Right lobe of liver (tissue), 6 donors: ENCODE measurements around the gene ARMC9. TPM values are rescaled to one million over a fixed set of nuclear protein-coding genes. Genes with fewer than 3 reads are reported as not detected.

ENCODE experiments used
- ATAC-seq, 4 donors: fragments of 200-7000 bp; cut with Tn5 transposase; one replicate each; pipeline ENCODE4 v1.9.1; 2020; ENCODE audit warnings: mild to moderate bottlenecking in 4 of 4, moderate library complexity in 4 of 4
- DNase-seq, 3 donors: peaks; one replicate each; pipeline ENCODE4 v3.0.0-alpha.2; 2020
- H3K27ac ChIP-seq, 3 donors: fragments of 200-600 bp; one replicate each; pipeline ENCODE4 v1.8.0; 2022
- H3K27me3 ChIP-seq, 2 donors: fragments of 200-600 bp; one replicate each; pipeline ENCODE4 v1.8.0; 2022
- H3K36me3 ChIP-seq, 4 donors: fragments of 200-600 bp; sonication (generic) in 1 of 4; one replicate each; pipeline versions ENCODE4 v1.5.1 to v1.8.0; 2017 to 2022; ENCODE audit warnings: control low read depth in 1 of 4
- H3K4me1 ChIP-seq, 4 donors: fragments of 200-600 bp; sonication (generic) in 1 of 4; one replicate each; pipeline versions ENCODE4 v1.5.1 to v1.8.0; 2017 to 2022; ENCODE audit warnings: control low read depth in 1 of 4
- H3K4me3 ChIP-seq, 3 donors: fragments of 200-600 bp; one replicate each; pipeline ENCODE4 v1.8.0; 2022
- H3K9me3 ChIP-seq, 4 donors: fragments of 200-600 bp; sonication (generic) in 1 of 4; one replicate each; pipeline versions ENCODE4 v1.5.1 to v1.8.0; 2017 to 2022; ENCODE audit warnings: control low read depth in 1 of 4
- CTCF ChIP-seq, 4 donors: fragments of 200-600 bp in 3 of 4; fragments of 450-650 bp in 1 of 4; IDR thresholded peaks; one replicate each; pipeline versions ENCODE4 v1.5.1 to v1.8.0; 2016 to 2022; ENCODE audit warnings: antibody characterized with exemption in 4 of 4, mild to moderate bottlenecking in 2 of 4
- POLR2A ChIP-seq: fragments of 450-650 bp; IDR thresholded peaks from one replicate; pipeline ENCODE4 v1.6.1; 2017; ENCODE audit warnings: antibody characterized with exemption, mild to moderate bottlenecking
- WGBS: methylation state at CpG from one replicate; pipeline ENCODE4 v1.1.6; 2018; ENCODE audit warnings: low coverage, low lambda C conversion rate; ENCODE audit not compliant: insufficient coverage; ENCODE audit errors: missing lambda C conversion rate; 5-methylcytosine and 5-hydroxymethylcytosine counted together
- intact Hi-C, 2 donors: fragments of 100-400 bp; cut with DNase I; formaldehyde crosslinking; loops; one replicate each; pipeline versions ENCODE4 v1.11.2 to v1.14.1; 2022
- total RNA-seq, 6 experiments: library from RNA; depleted of rRNA in 2 of 6; stranded (reverse); fragments of >200 nt in 2 of 6; fragmentation: NEBNext Ultra II Directional in 3 of 6; extraction: Animal tissue kit (Norgen Biotek cat#: 25700) in 3 of 6; gene quantifications; one replicate each; pipeline versions ENCODE4 v1.1.0 to v1.2.4, GENCODE V29; 2016 to 2023
- donor health status: DM: no; HTN: yes; CAD: no.
- donor health status: DM: no; HTN: no; CAD: no.
- donor health status: DM: no; HTN: no; CAD: no.
- donor health status: DM: no; HTN: yes; CAD: no.
- donor health status: DM: no; HTN: yes; CAD: no.

The ARMC9 gene
- total RNA-seq, 6 experiments from 2014 or later: 1.5 to 7.7 (median 2.4) TPM

GRCh38 chr2:231308219-231308618, 109.8 kb downstream of the ARMC9 start:
- Histone ChIP-seq H3K27ac (no peak overlapping the region), H3K9me3 (no peaks in the 10 kb centered on the region), H3K4me1 (no peaks in the 10 kb centered on the region), H3K36me3 (no peaks in the 10 kb centered on the region), H3K4me3 (no peak overlapping the region), H3K27me3 (no peaks in the 10 kb centered on the region)
- TF ChIP-seq CTCF (IDR thresholded peaks at IDR 0.05) (no peak), POLR2A (no peak)
- intact Hi-C loops: no loop called here
- no peak for DNase-seq
- ATAC-seq: no peak
- 87% methylated on average over 5 of the region's 6 CpGs for WGBS

- Histone ChIP-seq H3K36me3 (no peaks in the 10 kb centered on the region), H3K27ac (no peak overlapping the region), H3K4me1 (no peaks in the 10 kb centered on the region), H3K27me3 (no peaks in the 10 kb centered on the region), H3K9me3 (no peaks in the 10 kb centered on the region), H3K4me3 (no peak overlapping the region)
- TF ChIP-seq CTCF (IDR thresholded peaks at IDR 0.05) (no peak), POLR2A (no peak)
- intact Hi-C loops: no loop called here
- 84% methylated on average over 15 of the region's 16 CpGs for WGBS
- ATAC-seq (no peak), DNase-seq (no peak)
These were observed 110.4 kb downstream of the ARMC9 start for GRCh38 chr2:231308631-231309428.

GRCh38 chr2:231312066-231312465, 113.6 kb downstream of the ARMC9 start:
- no peaks in the 10 kb centered on the region for H3K4me1 ChIP-seq
- H3K27me3 ChIP-seq: no peaks in the 10 kb centered on the region
- H3K4me3 ChIP-seq: no peak overlapping the region
- TF ChIP-seq CTCF (IDR thresholded peaks at IDR 0.05): no peak
- TF ChIP-seq POLR2A: no peak
- WGBS: 96% methylated on average over 4 of the region's 5 CpGs
- intact Hi-C loops: no loop called here
- ATAC-seq: no peak
- H3K9me3 ChIP-seq: peaks cover 0 to 6% (median 0%) of the 10 kb centered on the region in 4 donors
- H3K36me3 ChIP-seq: no peaks in the 10 kb centered on the region
- H3K27ac ChIP-seq: no peak overlapping the region
- DNase-seq: no peak

- no peak for DNase-seq
- H3K4me3 ChIP-seq: no peak overlapping the region
- no peaks in the 10 kb centered on the region for H3K4me1 ChIP-seq
- WGBS: 74% methylated on average over 3 of the region's 3 CpGs
- intact Hi-C loops: no loop called here
- TF ChIP-seq POLR2A: no peak
- TF ChIP-seq CTCF (IDR thresholded peaks at IDR 0.05): no peak
- H3K36me3 ChIP-seq: no peaks in the 10 kb centered on the region
- H3K27me3 ChIP-seq: no peaks in the 10 kb centered on the region
- H3K27ac ChIP-seq: no peak overlapping the region
- peaks cover 0 to 6% (median 0%) of the 10 kb centered on the region in 4 donors for H3K9me3 ChIP-seq
- ATAC-seq: peak in 1 of 4 donors; percentile 38
These were observed 117.5 kb downstream of the ARMC9 start for GRCh38 chr2:231315896-231316295.
